ENCODE measurements around the gene EIF4E2.

The EIF4E2 gene

DNA sequence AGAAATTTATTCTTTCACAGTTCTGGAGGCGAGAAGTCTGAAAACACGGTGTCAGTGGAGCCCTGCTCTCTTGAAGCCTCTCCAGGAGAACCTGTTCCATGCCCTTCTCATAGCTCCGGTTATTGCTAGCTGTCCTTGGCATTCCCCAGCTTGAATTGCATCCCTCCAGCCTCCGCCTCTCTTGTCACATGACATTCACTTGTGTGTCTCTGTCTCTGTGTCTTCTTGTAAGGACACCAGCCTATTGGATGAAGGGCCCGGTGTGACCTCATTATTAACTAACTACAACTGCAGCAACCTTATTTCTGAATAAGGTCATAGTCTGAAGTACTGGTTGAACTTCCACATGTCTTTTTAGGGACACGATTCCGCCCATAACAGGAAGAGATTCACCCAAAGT, 34.9 kb upstream of the EIF4E2 start:
- no peak overlapping the region for H3K4me3 ChIP-seq (ENCODE audit: low read length)
- TF ChIP-seq ZNF274 (IDR thresholded peaks at IDR 0.05; ENCODE audit: low read depth, low read length): no peak

DNA sequence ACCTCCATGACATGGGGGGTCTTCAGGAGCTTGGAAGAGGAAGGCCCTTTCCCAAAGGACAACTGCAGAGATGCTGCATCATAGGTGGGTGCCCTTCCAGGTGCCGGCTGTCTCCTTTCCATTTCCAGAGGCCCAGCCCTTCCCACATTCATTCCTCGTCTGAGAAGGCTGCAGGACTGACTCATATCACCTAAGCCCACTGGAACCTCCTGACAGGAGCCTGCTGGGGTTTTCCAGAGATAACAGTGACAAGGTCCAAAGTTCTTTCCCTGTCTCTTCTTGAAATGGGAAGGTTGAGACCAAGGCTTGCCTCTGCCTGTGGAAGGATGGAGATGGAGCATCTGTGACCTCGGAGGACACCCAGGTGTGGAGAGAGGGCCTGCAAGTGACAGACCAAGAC, 33.9 kb upstream of the EIF4E2 start:
- TF ChIP-seq ZNF274 (IDR thresholded peaks at IDR 0.05; ENCODE audit: low read depth, low read length): no peak
- no peak overlapping the region for H3K4me3 ChIP-seq (ENCODE audit: low read length)

DNA sequence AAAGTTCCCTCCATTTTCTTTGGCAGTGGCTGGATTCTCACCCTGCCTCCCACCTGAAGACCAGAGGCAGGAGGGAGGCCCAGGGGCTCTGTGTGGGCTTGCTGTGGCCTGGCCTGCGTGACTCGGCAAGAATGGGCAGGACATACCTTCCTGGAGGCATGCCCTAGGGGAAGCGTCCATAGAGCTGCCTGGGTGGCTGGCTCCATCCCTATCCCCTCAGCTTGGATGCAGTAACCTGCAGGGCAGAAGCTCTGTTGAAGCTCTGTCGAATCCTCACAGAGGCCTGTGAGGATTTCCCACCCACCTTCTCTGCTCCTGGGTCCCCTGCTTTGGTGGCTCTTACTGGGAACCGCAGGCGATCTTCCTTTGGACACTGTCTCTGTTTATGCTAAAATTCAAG, 31.6 kb upstream of the EIF4E2 start:
- TF ChIP-seq ZNF274 (IDR thresholded peaks at IDR 0.05; ENCODE audit: low read depth, low read length): no peak
- H3K4me3 ChIP-seq (ENCODE audit: low read length): no peak overlapping the region

DNA sequence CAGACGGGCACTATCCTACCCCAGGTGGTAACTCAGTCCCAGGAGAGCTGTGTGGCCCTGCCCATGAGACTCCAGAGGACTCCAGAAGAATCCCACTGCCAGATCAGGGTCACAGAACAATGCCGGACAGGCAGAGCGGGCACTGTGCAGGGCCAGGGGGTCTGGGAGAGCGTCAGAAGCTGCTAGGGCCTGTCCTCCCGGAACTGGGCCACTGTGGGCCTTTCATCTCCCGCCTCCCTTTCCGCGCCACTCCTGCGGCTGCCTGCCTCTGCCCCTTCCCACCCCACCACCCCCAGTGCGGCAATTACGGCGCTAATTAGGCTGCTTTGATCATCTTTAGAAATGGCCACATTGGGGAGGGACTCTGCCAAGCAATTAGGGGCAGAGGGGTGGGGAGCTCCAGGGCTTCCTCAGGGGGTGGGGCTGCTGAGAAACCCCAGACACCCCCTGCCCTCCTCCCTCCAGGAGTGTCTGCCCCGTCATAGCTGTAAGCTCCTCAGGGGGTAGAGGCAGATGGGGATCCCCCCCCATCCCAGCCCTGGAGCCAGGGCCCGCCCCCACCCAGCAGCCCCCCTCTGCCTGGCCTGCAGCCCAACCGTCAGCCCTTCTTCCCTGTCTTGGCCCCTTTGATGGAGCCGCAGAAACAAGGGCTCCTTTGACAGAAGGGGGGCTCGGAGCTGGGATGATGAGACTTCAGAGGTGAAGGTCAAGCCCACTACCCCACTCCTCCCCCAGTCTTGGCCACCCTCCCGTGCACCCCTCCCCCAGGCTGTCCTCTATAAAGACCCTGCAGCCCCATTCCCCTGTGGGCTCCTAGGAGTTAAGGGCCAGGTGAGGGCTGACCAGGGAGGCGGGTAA, 30.7 kb upstream of the EIF4E2 start, which contains the start of gene PRSS56:
Gene PRSS56, plus strand, starts transcription at position 808 of the 858 bp plus-strand sequence. CDS start 211 bp downstream, outside the sequence.
- no peak within 1 kb of the TSS for H3K4me3 ChIP-seq (ENCODE audit: low read length)
- no peak for TF ChIP-seq ZNF274 (IDR thresholded peaks at IDR 0.05; ENCODE audit: low read depth, low read length)

DNA sequence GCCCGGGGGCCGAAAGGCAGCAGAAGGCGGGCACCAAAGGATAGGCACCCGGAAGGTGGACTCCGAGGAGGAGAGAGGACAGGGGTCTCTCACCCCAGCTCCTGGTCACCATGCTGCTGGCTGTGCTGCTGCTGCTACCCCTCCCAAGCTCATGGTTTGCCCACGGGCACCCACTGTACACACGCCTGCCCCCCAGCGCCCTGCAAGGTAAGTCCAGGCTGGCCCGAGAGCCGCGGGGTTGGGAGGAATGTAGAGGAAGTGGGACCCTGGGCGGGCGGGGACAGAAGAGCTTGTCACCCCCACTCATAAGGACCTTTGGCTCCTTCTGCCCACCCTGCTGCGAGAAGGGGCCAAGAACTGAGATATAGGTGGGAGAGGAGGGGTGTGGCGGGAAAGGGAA, 30.0 kb upstream of the EIF4E2 start:
- no peak for TF ChIP-seq ZNF274 (IDR thresholded peaks at IDR 0.05; ENCODE audit: low read depth, low read length)
- H3K4me3 ChIP-seq (ENCODE audit: low read length): no peak overlapping the region

DNA sequence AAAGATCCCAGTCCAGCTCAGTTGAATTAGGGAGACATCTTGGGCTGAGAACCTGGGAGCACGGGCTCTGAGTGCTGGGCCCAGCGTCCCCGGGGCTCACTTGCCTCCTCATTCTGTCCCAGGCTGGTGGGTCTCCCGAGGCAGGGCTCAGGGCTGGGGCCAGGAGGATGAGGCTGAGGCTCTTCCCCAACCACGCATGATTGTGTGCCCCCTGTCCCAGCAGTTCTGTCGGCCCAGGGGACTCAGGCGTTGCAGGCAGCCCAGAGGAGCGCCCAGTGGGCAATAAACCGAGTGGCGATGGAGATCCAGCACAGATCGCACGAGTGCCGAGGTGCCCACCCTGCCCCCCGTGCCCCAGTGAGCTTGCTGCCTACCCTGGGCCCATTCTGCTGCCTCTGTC, 29.4 kb upstream of the EIF4E2 start:
- TF ChIP-seq ZNF274 (IDR thresholded peaks at IDR 0.05; ENCODE audit: low read depth, low read length): no peak
- no peak overlapping the region for H3K4me3 ChIP-seq (ENCODE audit: low read length)

DNA sequence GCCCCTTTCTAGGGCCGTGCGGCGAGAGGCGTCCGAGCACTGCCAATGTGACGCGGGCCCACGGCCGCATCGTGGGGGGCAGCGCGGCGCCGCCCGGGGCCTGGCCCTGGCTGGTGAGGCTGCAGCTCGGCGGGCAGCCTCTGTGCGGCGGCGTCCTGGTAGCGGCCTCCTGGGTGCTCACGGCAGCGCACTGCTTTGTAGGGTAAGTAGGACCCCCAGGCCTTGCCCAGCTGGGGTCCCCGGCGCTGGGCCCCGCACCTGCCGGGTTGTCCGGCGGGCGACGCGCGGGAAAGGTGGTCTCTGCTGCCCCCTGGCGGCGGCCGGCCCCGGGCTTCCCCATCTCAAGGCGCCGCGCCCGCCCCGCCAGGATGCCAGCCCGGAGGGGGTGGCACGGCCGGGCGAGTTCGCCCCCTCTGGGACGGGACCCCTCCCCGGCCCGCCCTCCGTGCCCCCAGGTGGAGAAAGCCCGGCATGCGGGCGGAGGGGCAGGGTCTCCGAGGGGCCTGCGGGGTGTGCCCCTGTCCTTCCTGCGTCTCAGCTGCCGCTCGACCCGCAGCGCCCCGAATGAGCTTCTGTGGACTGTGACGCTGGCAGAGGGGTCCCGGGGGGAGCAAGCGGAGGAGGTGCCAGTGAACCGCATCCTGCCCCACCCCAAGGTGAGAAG, 28.4 kb upstream of the EIF4E2 start:
- no peak overlapping the region for H3K4me3 ChIP-seq (ENCODE audit: low read length)
- TF ChIP-seq ZNF274 (IDR thresholded peaks at IDR 0.05; ENCODE audit: low read depth, low read length): no peak

DNA sequence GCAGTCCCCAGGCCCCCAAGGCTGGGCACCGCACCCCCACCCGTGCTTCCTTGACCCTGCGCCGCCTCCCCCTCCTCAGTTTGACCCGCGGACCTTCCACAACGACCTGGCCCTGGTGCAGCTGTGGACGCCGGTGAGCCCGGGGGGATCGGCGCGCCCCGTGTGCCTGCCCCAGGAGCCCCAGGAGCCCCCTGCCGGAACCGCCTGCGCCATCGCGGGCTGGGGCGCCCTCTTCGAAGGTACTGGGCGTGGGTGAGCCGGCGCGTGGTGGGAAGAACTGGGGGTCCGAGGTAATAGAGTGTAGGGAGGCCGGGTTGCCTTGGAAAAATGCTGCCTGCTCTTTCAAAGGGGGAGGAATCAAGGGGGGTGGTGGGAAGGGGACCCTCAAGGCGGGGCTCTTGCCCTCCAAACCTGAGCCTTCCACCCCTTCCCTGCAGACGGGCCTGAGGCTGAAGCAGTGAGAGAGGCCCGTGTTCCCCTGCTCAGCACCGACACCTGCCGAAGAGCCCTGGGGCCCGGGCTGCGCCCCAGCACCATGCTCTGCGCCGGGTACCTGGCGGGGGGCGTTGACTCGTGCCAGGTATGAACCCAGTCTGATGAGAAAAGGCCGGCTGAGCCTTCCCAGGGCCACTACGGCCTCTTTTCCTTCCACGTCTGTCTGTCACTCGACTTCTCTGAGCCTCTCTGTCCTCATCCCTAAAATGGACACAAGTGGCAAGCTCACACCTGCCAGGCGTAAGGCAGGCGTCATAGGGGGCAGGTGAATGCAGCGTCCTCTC, 27.7 kb upstream of the EIF4E2 start:
- no peak overlapping the region for H3K4me3 ChIP-seq (ENCODE audit: low read length)

DNA sequence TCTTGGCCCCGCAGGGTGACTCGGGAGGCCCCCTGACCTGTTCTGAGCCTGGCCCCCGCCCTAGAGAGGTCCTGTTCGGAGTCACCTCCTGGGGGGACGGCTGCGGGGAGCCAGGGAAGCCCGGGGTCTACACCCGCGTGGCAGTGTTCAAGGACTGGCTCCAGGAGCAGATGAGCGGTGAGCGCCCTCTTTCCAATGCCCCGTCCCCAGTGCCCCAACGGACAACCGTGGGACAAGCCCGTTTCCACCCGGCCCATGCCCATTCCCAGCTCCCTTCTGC, 27.1 kb upstream of the EIF4E2 start:
- H3K4me3 ChIP-seq (ENCODE audit: low read length): no peak overlapping the region
- TF ChIP-seq ZNF274 (IDR thresholded peaks at IDR 0.05; ENCODE audit: low read depth, low read length): no peak

More for the DNA sequence above, 27.7 kb upstream of the EIF4E2 start:
- no peak for TF ChIP-seq ZNF274 (IDR thresholded peaks at IDR 0.05; ENCODE audit: low read depth, low read length)

DNA sequence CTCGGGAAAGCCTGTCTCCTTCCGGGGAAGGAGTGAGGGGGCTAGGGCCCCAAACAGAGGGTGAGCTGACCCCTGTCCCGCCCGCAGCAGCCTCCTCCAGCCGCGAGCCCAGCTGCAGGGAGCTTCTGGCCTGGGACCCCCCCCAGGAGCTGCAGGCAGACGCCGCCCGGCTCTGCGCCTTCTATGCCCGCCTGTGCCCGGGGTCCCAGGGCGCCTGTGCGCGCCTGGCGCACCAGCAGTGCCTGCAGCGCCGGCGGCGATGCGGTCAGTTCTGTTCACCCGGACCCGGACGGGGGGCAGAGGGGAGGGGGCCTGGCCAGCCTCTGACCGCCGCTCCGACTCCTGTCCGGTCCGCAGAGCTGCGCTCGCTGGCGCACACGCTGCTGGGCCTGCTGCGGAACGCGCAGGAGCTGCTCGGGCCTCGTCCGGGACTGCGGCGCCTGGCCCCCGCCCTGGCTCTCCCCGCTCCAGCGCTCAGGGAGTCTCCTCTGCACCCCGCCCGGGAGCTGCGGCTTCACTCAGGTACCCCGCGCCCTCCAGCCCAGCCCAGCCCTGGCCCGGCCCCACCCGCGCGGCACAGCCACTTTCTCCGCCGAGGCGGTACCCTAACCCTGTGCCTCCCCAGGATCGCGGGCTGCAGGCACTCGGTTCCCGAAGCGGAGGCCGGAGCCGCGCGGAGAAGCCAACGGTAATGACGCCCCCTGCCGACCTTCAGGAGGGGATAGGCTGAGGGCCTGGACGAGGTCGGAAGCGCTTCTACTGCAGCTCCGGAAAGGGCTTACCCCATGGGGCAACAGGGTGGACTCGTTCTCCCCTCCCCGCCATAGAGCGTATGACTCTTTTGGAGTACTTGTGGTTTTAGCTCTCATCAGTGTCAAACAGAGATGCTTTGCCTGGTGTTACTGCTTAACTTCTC, 26.5 kb upstream of the EIF4E2 start:
- no peak overlapping the region for H3K4me3 ChIP-seq (ENCODE audit: low read length)
- TF ChIP-seq ZNF274 (IDR thresholded peaks at IDR 0.05; ENCODE audit: low read depth, low read length): no peak

DNA sequence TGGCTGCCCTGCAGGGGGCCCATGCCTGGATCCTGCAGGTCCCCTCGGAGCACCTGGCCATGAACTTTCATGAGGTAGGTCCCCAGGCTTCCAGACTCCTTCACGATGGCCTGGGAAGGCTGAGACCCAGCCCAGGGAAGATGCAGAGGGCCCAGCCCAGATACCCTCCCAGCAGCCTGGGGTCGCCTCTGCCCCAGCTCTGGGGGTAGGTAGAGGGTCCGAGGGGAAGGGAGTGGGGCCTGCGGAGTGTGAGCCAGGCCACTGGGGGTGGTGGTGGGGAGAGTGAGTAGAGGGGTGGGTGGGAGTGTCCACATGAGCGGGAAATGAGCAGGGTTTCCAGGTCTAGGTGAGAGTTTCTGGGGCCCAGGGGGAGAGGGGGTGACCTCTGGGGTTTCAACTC, 25.7 kb upstream of the EIF4E2 start:
- no peak overlapping the region for H3K4me3 ChIP-seq (ENCODE audit: low read length)
- no peak for TF ChIP-seq ZNF274 (IDR thresholded peaks at IDR 0.05; ENCODE audit: low read depth, low read length)

DNA sequence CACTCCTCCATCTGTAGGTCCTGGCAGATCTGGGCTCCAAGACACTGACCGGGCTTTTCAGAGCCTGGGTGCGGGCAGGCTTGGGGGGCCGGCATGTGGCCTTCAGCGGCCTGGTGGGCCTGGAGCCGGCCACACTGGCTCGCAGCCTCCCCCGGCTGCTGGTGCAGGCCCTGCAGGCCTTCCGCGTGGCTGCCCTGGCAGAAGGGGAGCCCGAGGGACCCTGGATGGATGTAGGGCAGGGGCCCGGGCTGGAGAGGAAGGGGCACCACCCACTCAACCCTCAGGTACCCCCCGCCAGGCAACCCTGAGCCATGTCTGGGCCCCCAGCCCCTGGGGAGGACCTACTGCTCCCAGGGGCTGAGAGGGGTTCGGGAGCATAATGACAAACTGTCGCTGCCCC, 25.3 kb upstream of the EIF4E2 start:
- no peak for TF ChIP-seq ZNF274 (IDR thresholded peaks at IDR 0.05; ENCODE audit: low read depth, low read length)
- H3K4me3 ChIP-seq (ENCODE audit: low read length): no peak overlapping the region

DNA sequence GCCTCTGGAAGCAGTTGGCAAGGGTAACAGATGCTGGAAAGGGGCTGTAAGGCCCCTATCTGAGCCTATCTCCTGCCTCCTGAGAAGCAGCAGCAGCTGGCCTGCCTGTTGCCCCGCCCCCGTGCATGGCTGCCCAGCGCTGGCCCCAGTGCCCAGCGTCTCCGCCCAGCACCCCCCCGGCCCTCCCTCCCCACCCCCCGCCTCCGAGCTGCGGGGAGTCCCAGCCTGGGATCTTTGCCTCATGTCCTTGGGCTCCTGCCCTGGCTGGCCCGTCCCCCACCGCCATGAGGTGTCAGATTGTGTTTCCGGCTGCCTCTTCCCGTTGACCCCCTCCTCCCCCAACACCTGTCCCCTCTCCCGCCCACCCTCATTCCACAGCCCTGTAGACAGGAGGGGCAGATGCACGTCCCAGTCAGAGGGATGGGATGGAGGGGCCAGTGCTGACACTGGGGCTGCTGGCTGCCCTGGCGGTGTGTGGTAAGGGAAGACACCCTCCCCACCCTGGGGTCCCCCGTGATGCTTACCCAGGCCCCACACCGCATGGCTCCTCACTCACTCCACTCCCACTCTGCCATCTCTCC, 24.6 kb upstream of the EIF4E2 start, which contains the start of gene CHRND:
Gene CHRND, plus strand, starts transcription at position 370 of the 581 bp plus-strand sequence. Its CDS starts 56 bp downstream, at position 426.
- TF ChIP-seq ZNF274 (IDR thresholded peaks at IDR 0.05; ENCODE audit: low read depth, low read length): no peak
- H3K4me3 ChIP-seq (ENCODE audit: low read length): no peak within 1 kb of the TSS
